ENCODE results near the gene TNFSF9. TPM values are rescaled to one million over a fixed set of nuclear protein-coding genes. Genes with fewer than 3 reads are reported as not detected.
A peak's percentile ranks its signal among the peaks of the same experiment; 100 is the strongest.

Gene TNFSF9
- total and polyA plus RNA-seq, 2 experiments from 2014 or later: 0.22 to 0.58 TPM

- Histone ChIP-seq H3K4me2 (ENCODE audit: unreplicated experiment) (no peak overlapping the region), H3K79me2 (ENCODE audit: insufficient read depth) (no peaks in the 10 kb centered on the region), H3K27ac (no peak overlapping the region), H4K20me1 (ENCODE audit: insufficient read depth) (no peaks in the 10 kb centered on the region), H3K4me1 (ENCODE audit: insufficient read depth) (peaks cover 2% of the 10 kb centered on the region), H3K27me3 (replicated peaks; ENCODE audit: insufficient read depth) (no peaks in the 10 kb centered on the region), H3K4me3 (no peak overlapping the region), H2AFZ (no peak overlapping the region), H3K36me3 (ENCODE audit: low read depth) (no peaks in the 10 kb centered on the region), H3F3A (ENCODE audit: insufficient read depth) (0 out of 2 replicates have a peak, but pooled peaks cover 2% of the 10 kb centered on the region), H3K9me2 (ENCODE audit: insufficient read depth) (no peaks in the 10 kb centered on the region), H3K9ac (no peak overlapping the region), H3K9me3 (ENCODE audit: low read depth) (no peaks in the 10 kb centered on the region)
- TF ChIP-seq EZH2 (IDR thresholded peaks at IDR 0.05; ENCODE audit: insufficient read depth, poor library complexity, severe bottlenecking) (no peak), EZH2phosphoT487 (IDR thresholded peaks at IDR 0.05; ENCODE audit: insufficient read depth, low read depth) (no peak)
- 74 to 77% methylated on average over 9 of the region's 9 CpGs for WGBS, 2 experiments (ENCODE audit: low coverage in 1 of 2, low lambda C conversion rate in 2 of 2, missing lambda C conversion rate in 2 of 2)
- in situ Hi-C loops (cut with MboI): loop anchor here (10.0 kb wide), 1 partner anchor 351 kb away; no protein-coding TSS in a partner anchor
- DNase-seq: no peak
Observed at GRCh38 chr19:6514089-6514488, 16.7 kb upstream of the TNFSF9 start.

DNA sequence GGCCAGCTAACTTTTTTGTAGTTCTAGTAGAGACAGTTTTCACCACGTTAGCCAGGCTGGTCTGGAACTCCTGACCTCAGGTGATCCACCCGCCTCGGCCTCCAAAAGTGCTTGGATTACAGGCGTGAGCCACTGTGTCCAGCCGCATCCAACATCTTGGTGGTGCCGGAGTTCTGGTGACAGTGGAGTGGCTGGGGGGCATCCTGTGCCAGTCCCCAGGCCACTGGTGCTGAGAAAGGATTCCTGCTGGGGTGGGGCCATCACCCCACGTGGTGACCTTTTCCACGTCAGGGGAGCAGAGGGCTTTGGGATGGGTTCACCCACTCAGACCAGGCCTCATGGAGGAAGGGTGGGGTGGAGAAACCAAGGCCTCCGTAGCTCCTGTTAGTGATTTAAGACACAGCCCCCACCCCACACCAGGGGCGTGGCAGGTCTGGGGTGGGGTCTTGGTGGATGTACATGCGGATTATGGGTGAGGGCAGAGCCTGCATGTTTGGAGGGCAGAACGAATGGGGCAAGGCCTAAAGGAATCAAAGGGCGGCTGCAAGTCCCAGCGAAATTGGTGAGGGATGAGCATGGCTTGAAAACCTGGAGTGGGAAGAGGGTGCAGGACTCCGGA is 15.8 kb upstream of the TNFSF9 start:
- Histone ChIP-seq H3K9me2 (ENCODE audit: insufficient read depth) (no peaks in the 10 kb centered on the region), H3F3A (ENCODE audit: insufficient read depth) (0 out of 2 replicates have a peak, but pooled peaks cover 3% of the 10 kb centered on the region), H3K27me3 (replicated peaks; ENCODE audit: insufficient read depth) (no peaks in the 10 kb centered on the region), H3K36me3 (ENCODE audit: low read depth) (no peaks in the 10 kb centered on the region), H3K4me2 (ENCODE audit: unreplicated experiment) (no peak overlapping the region), H3K9ac (no peak overlapping the region), H2AFZ (no peak overlapping the region), H3K9me3 (ENCODE audit: low read depth) (no peaks in the 10 kb centered on the region), H3K4me1 (ENCODE audit: insufficient read depth) (peaks cover 7% of the 10 kb centered on the region), H3K79me2 (ENCODE audit: insufficient read depth) (no peaks in the 10 kb centered on the region), H3K27ac (no peak overlapping the region), H3K4me3 (no peak overlapping the region), H4K20me1 (ENCODE audit: insufficient read depth) (no peaks in the 10 kb centered on the region)
- WGBS, 2 experiments (ENCODE audit: low coverage in 1 of 2, low lambda C conversion rate in 2 of 2, missing lambda C conversion rate in 2 of 2): 86 to 88% methylated on average over 14 to 15 of the region's 15 CpGs
- in situ Hi-C loops (cut with MboI): loop anchor here (10.0 kb wide), 1 partner anchor 350 kb away; no protein-coding TSS in a partner anchor
- DNase-seq: no peak
- TF ChIP-seq EZH2 (IDR thresholded peaks at IDR 0.05; ENCODE audit: insufficient read depth, poor library complexity, severe bottlenecking) (no peak), EZH2phosphoT487 (IDR thresholded peaks at IDR 0.05; ENCODE audit: insufficient read depth, low read depth) (no peak)

DNA sequence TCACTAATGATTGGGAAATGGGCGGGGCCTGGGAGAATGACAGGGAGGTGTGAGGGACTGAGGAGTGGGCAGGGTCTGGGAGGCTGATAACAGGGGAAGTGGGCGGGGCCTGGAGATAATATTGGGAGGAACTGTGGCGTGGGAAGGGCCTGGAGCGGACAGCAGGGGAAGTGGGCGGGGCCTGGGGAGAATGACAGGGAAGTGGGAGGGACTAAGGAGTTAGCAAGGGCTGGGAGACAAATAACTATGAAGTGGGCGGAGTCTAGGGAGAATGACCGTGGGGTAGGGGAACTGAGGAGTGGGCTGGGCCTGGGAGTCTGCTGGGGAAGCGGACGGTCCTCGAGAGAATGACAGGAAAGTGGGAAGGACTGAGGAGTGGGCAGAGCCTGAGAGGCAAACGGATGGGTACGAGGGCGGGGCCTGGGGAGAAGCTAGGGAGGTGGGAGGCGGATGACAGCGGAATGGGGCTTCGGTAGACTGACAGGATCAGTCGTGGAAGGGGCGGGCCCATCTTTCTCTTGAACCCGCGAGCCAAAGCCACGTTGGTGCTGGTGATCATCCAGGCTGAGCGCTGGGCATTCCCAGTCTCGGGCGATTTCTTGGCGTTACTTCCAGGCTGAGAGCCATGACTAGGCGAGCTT is 14.7 kb upstream of the TNFSF9 start:
- H3K79me2 ChIP-seq (ENCODE audit: insufficient read depth): no peaks in the 10 kb centered on the region
- peak overlapping the region; percentile 93 for H3K4me2 ChIP-seq (ENCODE audit: unreplicated experiment)
- no peaks in the 10 kb centered on the region for H4K20me1 ChIP-seq (ENCODE audit: insufficient read depth)
- peak overlapping the region; percentile 96 for H2AFZ ChIP-seq
- peak overlapping the region; percentile 84 for H3K4me3 ChIP-seq
- H3K27me3 ChIP-seq (replicated peaks; ENCODE audit: insufficient read depth): no peaks in the 10 kb centered on the region
- DNase-seq: peak; percentile 97
- 0 out of 2 replicates have a peak, but pooled peaks cover 3% of the 10 kb centered on the region for H3F3A ChIP-seq (ENCODE audit: insufficient read depth)
- peaks cover 7% of the 10 kb centered on the region for H3K4me1 ChIP-seq (ENCODE audit: insufficient read depth)
- no peaks in the 10 kb centered on the region for H3K9me3 ChIP-seq (ENCODE audit: low read depth)
- in situ Hi-C loops (cut with MboI): loop anchor here (10.0 kb wide), 1 partner anchor 349 kb away; no protein-coding TSS in a partner anchor
- no peaks in the 10 kb centered on the region for H3K9me2 ChIP-seq (ENCODE audit: insufficient read depth)
- WGBS, 2 experiments (ENCODE audit: low coverage in 1 of 2, low lambda C conversion rate in 2 of 2, missing lambda C conversion rate in 2 of 2): 0 to 1% methylated on average over 24 to 26 of the region's 26 CpGs
- peak overlapping the region; percentile 77 for H3K9ac ChIP-seq
- TF ChIP-seq EZH2phosphoT487 (IDR thresholded peaks at IDR 0.05; ENCODE audit: insufficient read depth, low read depth) (no peak), EZH2 (IDR thresholded peaks at IDR 0.05; ENCODE audit: insufficient read depth, poor library complexity, severe bottlenecking) (no peak)
- H3K36me3 ChIP-seq (ENCODE audit: low read depth): no peaks in the 10 kb centered on the region
- H3K27ac ChIP-seq: peak overlapping the region; percentile 44

GRCh38 chr19:6516659-6517291 is 14.1 kb upstream of the TNFSF9 start:
- no peaks in the 10 kb centered on the region for H3K79me2 ChIP-seq (ENCODE audit: insufficient read depth)
- H3K36me3 ChIP-seq (ENCODE audit: low read depth): no peaks in the 10 kb centered on the region
- 1 to 2% methylated on average over 37 of the region's 38 CpGs for WGBS, 2 experiments (ENCODE audit: low coverage in 1 of 2, low lambda C conversion rate in 2 of 2, missing lambda C conversion rate in 2 of 2)
- peak overlapping the region; percentile 77 for H3K9ac ChIP-seq
- peak overlapping the region; percentile 96 for H2AFZ ChIP-seq
- H3K4me3 ChIP-seq: peak overlapping the region; percentile 84
- no peaks in the 10 kb centered on the region for H3K27me3 ChIP-seq (replicated peaks; ENCODE audit: insufficient read depth)
- no peak for TF ChIP-seq EZH2 (IDR thresholded peaks at IDR 0.05; ENCODE audit: insufficient read depth, poor library complexity, severe bottlenecking)
- no peak for TF ChIP-seq EZH2phosphoT487 (IDR thresholded peaks at IDR 0.05; ENCODE audit: insufficient read depth, low read depth)
- in situ Hi-C loops (cut with MboI): loop anchor here (10.0 kb wide), 1 partner anchor 348 kb away; no protein-coding TSS in a partner anchor
- H4K20me1 ChIP-seq (ENCODE audit: insufficient read depth): no peaks in the 10 kb centered on the region
- DNase-seq: peak; percentile 94
- peak overlapping the region; percentile 44 for H3K27ac ChIP-seq
- no peaks in the 10 kb centered on the region for H3K9me2 ChIP-seq (ENCODE audit: insufficient read depth)
- peaks cover 7% of the 10 kb centered on the region for H3K4me1 ChIP-seq (ENCODE audit: insufficient read depth)
- H3F3A ChIP-seq (ENCODE audit: insufficient read depth): 0 out of 2 replicates have a peak, but pooled peaks cover 3% of the 10 kb centered on the region
- H3K9me3 ChIP-seq (ENCODE audit: low read depth): no peaks in the 10 kb centered on the region
- H3K4me2 ChIP-seq (ENCODE audit: unreplicated experiment): peak overlapping the region; percentile 93

Measured in GM23248 (cell line).